AG04450 (cell line): ENCODE measurements around the gene TMEM145. TPM values are rescaled to one million over a fixed set of nuclear protein-coding genes. Genes with fewer than 3 reads are reported as not detected.

Experiments
- CTCF ChIA-PET: fragments of 300-600, 350-600 bp; formaldehyde crosslinking; extraction: SDS; loops from one replicate; lab custom pipeline; 2022; ENCODE audit warnings: antibody characterized with exemption, inconsistent platforms; lab: Charles Lee
- POLR2A ChIA-PET: fragments of 350-600 bp; formaldehyde crosslinking; extraction: SDS; loops from one replicate; lab custom pipeline; 2021; ENCODE audit warnings: antibody characterized with exemption, inconsistent platforms; lab: Yijun Ruan, JAX
- DNase-seq: peaks from one replicate; pipeline ENCODE4 v3.0.0-alpha.2; 2011; ENCODE audit warnings: low read depth, low spot score
- H3K27ac ChIP-seq: one replicate; pipeline ENCODE4 v1.5.1; 2012; ENCODE audit warnings: low read depth, low read length, control low read depth
- H3K27me3 ChIP-seq: one replicate; pipeline ENCODE4 v1.6.0; 2012; ENCODE audit warnings: low read length; ENCODE audit not compliant: control insufficient read depth, insufficient read depth
- H3K4me3 ChIP-seq: 2 replicates; pipeline ENCODE4 v1.5.1; 2011; ENCODE audit warnings: mild to moderate bottlenecking, low read depth, low read length, control low read depth
- H3K9me3 ChIP-seq: 2 replicates; pipeline ENCODE4 v1.5.1; 2012; ENCODE audit warnings: low read length; ENCODE audit not compliant: control insufficient read depth, insufficient read depth
- CTCF ChIP-seq: IDR thresholded peaks from 2 replicates; pipeline ENCODE4 v1.5.1; 2011; ENCODE audit warnings: low read depth, low read length, control low read depth, inconsistent platforms
- polyA plus RNA-seq: library from polyadenylated mRNA; depleted of rRNA; stranded (reverse); fragments of >200 nt; gene quantifications from 2 replicates; pipeline ENCODE4 v1.2.3, GENCODE V29; 2011

The TMEM145 gene
- polyA plus RNA-seq, 1 experiment, result not detected

- POLR2A ChIA-PET, result no interaction called here
- DNase-seq, result no peak
These were observed 47.9 kb downstream of the TMEM145 start for GRCh38 chr19:42360787-42361544.

DNA sequence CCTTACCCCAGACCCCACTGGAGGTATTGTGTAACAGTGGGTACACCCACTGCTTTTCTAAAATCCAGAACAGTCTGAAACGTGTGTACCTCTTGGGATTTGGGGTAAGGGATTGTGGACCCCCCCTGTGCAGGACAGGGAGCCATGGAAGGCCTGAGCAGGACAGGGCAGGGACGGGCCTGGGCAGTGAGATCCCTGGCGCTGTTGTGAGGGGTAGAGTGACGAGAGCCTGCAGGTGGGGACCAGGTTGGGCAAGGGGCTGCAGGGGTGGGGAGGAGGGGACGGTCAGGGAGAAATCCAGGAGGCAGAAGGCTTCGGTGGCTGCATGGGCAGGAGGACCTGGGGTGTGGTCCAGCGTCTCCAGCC lies 48.4 kb downstream of the TMEM145 start:
- POLR2A ChIA-PET, result no interaction called here
- CTCF ChIA-PET, result no interaction called here
- Histone ChIP-seq H3K4me3 (no peak overlapping the region), H3K9me3 (peaks cover 17% of the 10 kb centered on the region), H3K27ac (no peak overlapping the region), H3K27me3 (no peaks in the 10 kb centered on the region)
- no peak for DNase-seq
- TF ChIP-seq CTCF, result no peak

More at GRCh38 chr19:42360787-42361544, 47.9 kb downstream of the TMEM145 start:
- H3K27ac ChIP-seq, result no peak overlapping the region
- CTCF ChIA-PET, result no interaction called here
- H3K4me3 ChIP-seq, result no peak overlapping the region
- TF ChIP-seq CTCF, result no peak
- no peaks in the 10 kb centered on the region for H3K27me3 ChIP-seq
- H3K9me3 ChIP-seq, result peaks cover 17% of the 10 kb centered on the region

DNA sequence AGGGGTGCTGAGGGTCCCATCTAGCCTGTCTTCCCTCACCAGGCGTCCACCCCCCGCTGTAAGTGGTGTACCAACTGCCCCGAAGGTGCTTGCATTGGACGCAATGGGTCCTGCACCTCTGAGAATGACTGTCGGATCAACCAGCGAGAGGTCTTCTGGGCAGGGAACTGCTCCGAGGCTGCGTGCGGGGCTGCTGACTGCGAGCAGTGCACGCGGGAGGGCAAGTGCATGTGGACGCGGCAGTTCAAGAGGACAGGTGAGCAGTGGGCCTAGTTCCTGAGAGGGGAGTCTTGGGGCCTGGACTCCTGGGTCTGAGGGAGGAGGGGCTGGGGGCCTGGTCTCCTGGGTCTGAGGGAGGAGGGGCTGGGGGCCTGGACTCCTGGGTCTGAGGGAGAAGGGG lies 49.2 kb downstream of the TMEM145 start:
- ChIA-PET CTCF (no interaction called here), POLR2A (no interaction called here)
- Histone ChIP-seq H3K4me3 (no peak overlapping the region), H3K9me3 (peaks cover 17% of the 10 kb centered on the region), H3K27ac (no peak overlapping the region), H3K27me3 (no peaks in the 10 kb centered on the region)
- DNase-seq, result no peak
- no peak for TF ChIP-seq CTCF

DNA sequence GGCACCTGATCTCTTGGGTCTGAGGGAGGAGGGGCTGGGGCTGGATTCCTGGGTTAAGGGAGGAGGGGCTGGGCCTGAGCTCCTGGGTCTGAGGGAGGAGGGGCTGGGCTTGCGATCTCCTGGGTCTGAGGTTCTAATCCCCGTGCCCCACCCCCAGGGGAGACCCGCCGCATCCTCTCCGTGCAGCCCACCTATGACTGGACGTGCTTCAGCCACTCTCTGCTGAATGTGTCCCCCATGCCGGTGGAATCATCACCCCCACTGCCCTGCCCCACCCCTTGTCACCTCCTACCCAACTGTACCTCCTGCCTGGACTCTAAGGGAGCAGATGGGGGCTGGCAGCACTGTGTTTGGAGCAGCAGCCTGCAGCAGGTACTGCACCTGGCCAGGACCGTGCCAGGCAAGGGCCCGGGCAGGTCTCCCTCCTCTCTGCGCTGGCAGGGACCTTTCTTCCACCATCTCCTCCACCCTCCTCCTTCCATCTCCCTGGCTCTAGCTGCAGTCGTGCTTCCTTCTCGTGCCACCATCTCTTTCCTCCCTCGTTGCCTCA lies 49.9 kb downstream of the TMEM145 start:
- no peak overlapping the region for H3K27ac ChIP-seq
- CTCF ChIA-PET, result no interaction called here
- no peak for DNase-seq
- H3K4me3 ChIP-seq, result no peak overlapping the region
- H3K9me3 ChIP-seq, result peaks cover 17% of the 10 kb centered on the region
- POLR2A ChIA-PET, result no interaction called here
- H3K27me3 ChIP-seq, result no peaks in the 10 kb centered on the region
- TF ChIP-seq CTCF, result no peak

DNA sequence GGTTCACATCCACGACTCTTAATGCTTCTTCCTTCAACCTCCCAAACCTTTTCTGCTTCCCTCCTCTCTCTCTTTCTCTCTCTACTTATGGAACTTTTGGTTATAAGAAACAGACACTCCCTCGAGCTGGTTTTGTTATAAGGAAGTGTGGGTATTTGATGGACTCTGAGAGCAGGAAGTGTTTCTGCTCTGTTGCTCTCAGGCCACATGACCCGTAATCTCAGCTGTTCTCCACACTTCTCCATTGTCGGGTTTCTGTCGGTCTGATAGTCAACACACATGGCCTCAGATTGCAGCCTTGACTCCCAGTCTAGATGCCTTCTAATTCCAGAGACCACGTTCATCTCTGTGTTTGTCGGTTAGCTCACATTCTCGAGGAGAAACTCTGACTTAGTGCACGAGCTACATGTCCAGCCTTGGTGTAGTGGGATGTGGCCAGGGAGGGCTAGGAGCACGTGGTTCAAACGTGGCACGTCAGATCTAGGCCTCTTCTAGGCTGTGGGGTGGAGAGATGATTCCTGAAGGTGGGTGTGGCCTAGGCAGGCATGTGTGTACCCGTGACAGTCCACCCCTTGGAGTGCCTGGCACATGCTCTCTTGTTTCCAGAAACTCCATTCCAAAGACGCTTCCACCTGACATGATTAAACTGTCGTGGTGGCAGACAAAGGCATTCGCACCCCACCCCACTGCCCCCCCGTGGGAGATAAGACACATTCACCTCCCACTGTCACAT lies 50.7 kb downstream of the TMEM145 start:
- no peak overlapping the region for H3K27ac ChIP-seq
- DNase-seq, result no peak
- no peak for TF ChIP-seq CTCF
- ChIA-PET POLR2A (no interaction called here), CTCF (no interaction called here)
- H3K4me3 ChIP-seq, result no peak overlapping the region
- peaks cover 17% of the 10 kb centered on the region for H3K9me3 ChIP-seq
- H3K27me3 ChIP-seq, result no peaks in the 10 kb centered on the region
